GM19043 (cell line): ENCODE results near the gene ASPSCR1.
"Not testable (repeated sequence)": the region's sequence is repeated elsewhere in the genome, so short reads cannot be mapped to it uniquely, and the experiment has no call there.

Experiments used
- ATAC-seq: cut with Tn5 transposase; IDR thresholded peaks from one replicate; pipeline ENCODE4 v1.9.1; 2021; ENCODE audit warnings: low read depth; ENCODE audit not compliant: unreplicated experiment

The ASPSCR1 gene

GRCh38 chr17:81978524-81979298 lies 1.3 kb downstream of the ASPSCR1 start:
- no peak for ATAC-seq

- ATAC-seq: no peak
These were observed 2.7 kb downstream of the ASPSCR1 start for GRCh38 chr17:81980122-81980521.

- no peak for ATAC-seq
These were observed 3.4 kb downstream of the ASPSCR1 start for GRCh38 chr17:81980707-81981343.

GRCh38 chr17:81981511-81981910 lies 4.1 kb downstream of the ASPSCR1 start:
- ATAC-seq: not testable (repeated sequence)

- ATAC-seq: no peak
These were observed 5.7 kb downstream of the ASPSCR1 start for GRCh38 chr17:81983011-81983638.

- ATAC-seq: no peak
These were observed 6.4 kb downstream of the ASPSCR1 start for GRCh38 chr17:81983639-81984373.

DNA sequence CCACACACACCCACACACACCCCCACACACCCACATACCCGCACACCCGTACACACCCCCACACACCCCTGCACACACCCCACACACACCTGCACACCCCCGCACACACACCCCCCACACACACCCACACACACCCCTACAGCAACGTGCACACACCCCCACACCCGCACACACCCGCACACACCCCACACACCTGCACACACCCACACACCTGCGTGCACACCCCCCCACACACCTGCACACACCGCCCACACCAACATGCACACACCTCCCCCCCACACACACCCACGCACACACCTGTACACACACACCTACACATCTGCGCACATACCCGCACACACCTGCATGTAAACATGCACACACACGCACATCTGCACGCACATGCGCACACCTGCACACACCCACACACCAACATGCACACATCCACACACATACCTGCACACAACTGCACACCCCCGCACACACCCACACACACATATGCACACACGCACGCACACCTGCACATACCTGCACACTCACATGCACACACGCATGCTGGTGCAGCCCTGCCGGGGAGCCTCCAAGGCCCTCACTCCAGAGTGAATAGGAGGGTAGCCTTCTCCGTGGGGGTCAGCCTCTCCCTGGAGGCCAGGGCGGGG lies 7.5 kb downstream of the ASPSCR1 start:
- no peak for ATAC-seq

GRCh38 chr17:81986606-81987005 lies 9.2 kb downstream of the ASPSCR1 start:
- no peak for ATAC-seq

DNA sequence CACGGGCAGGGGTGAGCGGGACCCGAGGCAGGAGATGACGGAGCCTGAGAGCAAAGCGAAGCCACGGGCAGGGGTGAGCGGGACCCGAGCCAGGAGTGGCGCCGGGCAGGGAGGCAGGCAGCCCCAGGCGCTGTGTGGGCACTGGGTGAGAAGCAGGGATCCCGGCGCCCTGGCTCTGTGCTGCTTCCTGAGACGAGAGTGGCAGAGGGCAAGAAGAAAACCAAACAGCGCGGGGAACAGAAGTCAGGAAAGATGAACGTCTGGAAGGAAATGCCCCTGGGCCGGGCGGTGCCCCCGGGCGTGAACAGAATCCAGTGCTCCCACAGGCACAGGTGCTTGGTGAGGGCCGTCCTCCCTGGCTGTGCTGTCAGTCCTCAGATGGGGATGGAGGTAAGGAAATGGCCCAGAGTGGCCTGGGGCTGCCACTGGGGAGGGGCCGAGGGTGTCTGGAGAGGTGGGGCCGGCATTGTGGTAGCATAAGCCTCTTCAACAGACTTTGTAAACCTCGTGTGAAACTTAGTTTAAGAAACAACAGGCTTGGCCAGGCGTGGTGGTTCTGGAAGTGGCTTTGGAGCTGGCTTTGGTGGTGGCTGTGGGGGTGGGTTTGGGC lies 9.8 kb downstream of the ASPSCR1 start:
- ATAC-seq: no peak

DNA sequence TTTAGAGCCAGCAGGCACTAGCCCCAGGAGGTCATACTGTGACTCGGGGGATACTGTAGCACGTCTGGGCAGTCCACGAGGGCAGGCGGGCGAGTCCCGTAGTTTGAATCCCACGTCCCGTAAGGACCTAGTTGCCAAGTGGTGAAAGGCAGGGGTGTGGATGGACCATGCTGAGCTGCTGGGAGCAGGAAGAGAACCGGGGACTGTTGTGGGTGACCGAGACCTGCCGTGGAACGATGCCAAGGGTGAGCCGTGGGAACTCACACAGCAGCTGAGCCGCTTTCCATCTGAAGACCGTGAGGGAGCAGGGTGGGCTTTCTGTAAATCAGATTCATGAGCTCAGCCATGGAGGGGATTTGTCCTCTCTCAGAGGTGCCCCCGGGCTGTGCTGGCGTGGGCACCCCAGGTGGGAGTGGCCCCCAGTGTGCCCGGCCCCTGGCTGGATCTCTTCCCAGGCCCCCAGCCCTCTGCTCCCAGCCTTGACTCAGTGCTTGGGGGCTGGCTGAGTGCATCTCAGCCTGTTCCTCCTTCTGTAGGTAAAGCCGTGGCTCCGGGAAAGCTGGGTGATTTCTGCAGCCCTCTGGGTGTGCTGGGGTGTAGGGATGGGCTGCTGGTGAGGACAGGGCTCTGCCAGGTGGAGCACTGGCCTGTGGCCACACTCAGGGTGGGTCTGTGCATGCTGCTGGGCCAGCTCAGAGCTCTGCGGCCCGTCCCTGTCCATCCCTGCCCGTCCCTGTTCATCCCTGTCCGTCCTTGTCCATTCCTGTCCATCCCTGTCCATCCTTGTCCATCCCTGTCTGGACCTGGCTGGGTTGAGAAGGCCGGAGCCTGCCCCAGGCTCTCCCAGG lies 13.6 kb downstream of the ASPSCR1 start:
- ATAC-seq: no peak

DNA sequence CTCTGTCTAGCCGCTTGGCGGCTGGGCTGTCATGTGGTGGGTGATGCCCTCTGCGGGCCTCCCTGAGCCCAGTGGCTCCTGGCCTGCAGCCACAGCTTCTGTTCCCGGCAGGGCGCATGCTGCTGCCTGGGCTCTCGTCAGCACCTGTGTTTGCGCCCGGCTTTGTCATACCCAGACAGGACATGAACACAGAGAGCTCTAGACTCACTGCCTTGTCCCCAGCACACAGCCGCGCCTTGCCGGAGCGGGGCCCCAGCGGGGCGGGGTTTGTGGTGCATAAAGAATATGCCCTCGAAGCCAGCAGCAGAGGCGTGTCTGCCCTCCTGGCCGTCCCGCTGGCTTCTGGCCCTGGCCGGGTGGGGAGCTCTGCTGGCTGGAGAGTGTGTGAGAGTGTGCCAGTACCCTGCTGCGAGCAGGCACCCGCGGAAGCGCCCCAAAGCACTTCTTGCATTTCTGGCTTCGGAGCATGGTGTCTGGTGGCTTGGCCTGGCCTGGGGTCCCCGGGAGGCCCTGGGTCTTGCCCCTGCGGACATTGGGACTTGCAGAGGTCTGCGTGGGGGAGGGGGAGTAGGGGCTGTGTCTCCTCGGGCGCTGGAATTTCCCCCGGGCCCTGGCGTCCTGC lies 14.4 kb downstream of the ASPSCR1 start:
- ATAC-seq: no peak

DNA sequence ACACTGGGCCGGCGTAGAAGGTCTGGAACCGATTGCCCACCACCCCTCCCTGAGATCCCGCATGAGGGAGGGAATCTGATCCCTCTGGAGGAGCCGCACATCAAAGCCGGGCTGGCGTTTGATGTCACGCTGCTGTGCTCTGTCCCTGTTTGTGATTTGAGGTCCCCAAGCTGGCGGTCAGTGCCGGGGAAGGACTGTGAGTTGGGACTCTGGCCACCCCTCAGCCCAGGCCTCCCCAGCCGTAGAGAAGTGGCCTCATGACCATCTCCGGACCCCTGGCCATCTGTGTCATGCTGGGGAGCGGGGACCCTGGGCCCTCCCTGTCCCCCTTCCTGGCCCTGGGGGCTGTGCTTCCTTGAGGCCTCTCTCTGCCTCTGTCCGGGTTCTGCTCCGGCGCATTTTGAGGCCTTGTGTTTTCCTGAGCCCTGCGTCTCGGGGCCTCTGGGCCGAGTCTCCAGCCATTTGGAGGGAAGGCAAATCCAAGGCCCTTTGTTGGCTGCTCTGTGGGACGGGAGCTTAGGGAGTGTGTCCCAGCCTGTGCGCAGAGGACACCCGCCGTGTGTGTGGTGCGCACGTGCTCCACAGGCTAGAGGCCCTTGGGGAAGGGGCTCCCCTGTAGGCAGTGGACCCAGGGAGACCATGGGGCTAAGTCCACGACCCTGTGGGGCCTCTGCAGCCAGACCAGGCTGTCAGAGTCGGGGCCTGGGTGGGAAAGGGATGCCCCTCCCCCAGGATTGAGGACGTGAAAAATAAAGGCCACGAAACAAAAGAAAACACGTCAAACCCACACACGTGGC lies 15.1 kb downstream of the ASPSCR1 start:
- ATAC-seq: no peak

- ATAC-seq: no peak
These were observed 16.5 kb downstream of the ASPSCR1 start for GRCh38 chr17:81993729-81994592.

GRCh38 chr17:81994593-81995462 lies 17.4 kb downstream of the ASPSCR1 start:
- no peak for ATAC-seq

DNA sequence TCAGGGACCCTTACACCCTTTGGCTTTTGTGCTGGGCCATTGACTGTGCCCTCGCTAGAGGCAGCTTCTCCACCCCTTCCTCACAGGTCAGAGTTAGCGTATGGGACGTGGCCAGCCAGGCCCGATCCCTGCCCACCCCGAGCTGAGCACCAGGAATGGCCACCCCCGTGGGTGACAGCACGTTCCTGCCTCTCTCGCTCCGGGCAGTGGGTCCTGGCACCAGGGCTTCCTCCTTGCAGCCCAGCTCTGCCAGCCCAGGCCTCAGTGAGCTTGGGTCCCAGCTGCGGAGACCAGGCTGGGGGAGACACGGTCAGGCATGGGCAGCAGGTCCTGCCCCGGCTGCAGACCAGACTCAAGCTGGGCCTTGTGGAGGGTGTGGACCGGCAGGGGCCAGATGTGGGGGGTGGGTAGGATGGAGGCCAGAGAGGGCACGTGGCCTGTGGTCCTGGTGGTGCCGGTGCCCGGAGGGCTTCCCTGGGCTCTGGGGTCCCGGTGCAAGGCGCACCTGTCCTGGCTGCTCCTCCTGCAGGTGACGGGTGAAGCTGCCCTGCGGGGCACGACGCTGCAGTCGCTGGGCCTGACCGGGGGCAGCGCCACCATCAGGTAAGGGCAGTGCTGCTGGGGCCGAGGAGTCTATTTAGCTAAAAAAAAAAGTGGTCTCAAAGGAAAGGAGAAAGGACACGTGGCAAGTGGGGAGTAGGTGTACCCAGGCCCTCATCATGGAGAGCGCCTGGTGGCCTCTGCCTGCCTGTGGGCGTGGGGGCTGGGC lies 18.2 kb downstream of the ASPSCR1 start:
- no peak for ATAC-seq
